Neural progenitor cell (in vitro differentiated cells): ENCODE measurements around the gene TFDP1. TPM values are rescaled to one million over a fixed set of nuclear protein-coding genes. Genes with fewer than 3 reads are reported as not detected.

Experiments
- DNase-seq: peaks from one replicate; pipeline ENCODE4 v3.0.0-alpha.2; 2016; ENCODE audit warnings: low spot score
- H2AFZ ChIP-seq: fragments of 200-600 bp; sonication (generic); replicated peaks from 2 replicates; pipeline ENCODE4 v1.6.1; 2016; ENCODE audit warnings: antibody characterized with exemption
- H3F3A ChIP-seq: fragments of 200-600 bp; sonication (generic); 2 replicates; pipeline ENCODE4 v1.6.1; 2016; ENCODE audit warnings: antibody characterized with exemption, low read depth
- H3K27ac ChIP-seq: fragments of 200-600 bp; sonication (generic); 2 replicates; pipeline ENCODE4 v1.5.1; 2016; ENCODE audit warnings: mild to moderate bottlenecking
- H3K27me3 ChIP-seq: fragments of 200-600 bp; sonication (generic); 2 replicates; pipeline ENCODE4 v1.6.1; 2016; ENCODE audit warnings: mild to moderate bottlenecking, moderate library complexity
- H3K36me3 ChIP-seq: fragments of 200-600 bp; sonication (generic); 2 replicates; pipeline ENCODE4 v1.5.1; 2016
- H3K4me1 ChIP-seq: fragments of 200-600 bp; sonication (generic); 2 replicates; pipeline ENCODE4 v1.6.1; 2016; ENCODE audit warnings: mixed run types
- H3K4me2 ChIP-seq: fragments of 200-600 bp; sonication (generic); 2 replicates; pipeline ENCODE4 v1.6.1; 2016
- H3K4me3 ChIP-seq: fragments of 200-600 bp; sonication (generic); 2 replicates; pipeline ENCODE4 v1.5.1; 2016
- H3K79me2 ChIP-seq: fragments of 200-600 bp; sonication (generic); 2 replicates; pipeline ENCODE4 v1.6.1; 2016; ENCODE audit warnings: low read depth
- H3K9ac ChIP-seq: fragments of 200-600 bp; sonication (generic); 2 replicates; pipeline ENCODE4 v1.6.1; 2016
- H3K9me3 ChIP-seq: fragments of 200-600 bp; sonication (generic); 2 replicates; pipeline ENCODE4 v1.5.1; 2016; ENCODE audit warnings: low read depth
- H4K20me1 ChIP-seq: fragments of 200-600 bp; sonication (generic); 2 replicates; pipeline ENCODE4 v1.6.1; 2016; ENCODE audit warnings: low read depth
- H3K27ac Mint-ChIP-seq: 3 replicates; pipeline ENCODE4 v1.8.0; 2021; ENCODE audit warnings: mixed read lengths
- H3K27me3 Mint-ChIP-seq: 2 replicates; pipeline ENCODE4 v1.8.0; 2022; ENCODE audit warnings: low read depth, mild to moderate bottlenecking, inconsistent platforms, moderate library complexity, mixed read lengths; ENCODE audit not compliant: insufficient read depth
- H3K36me3 Mint-ChIP-seq: 3 replicates; pipeline ENCODE4 v1.8.0; 2021; ENCODE audit warnings: mixed read lengths
- H3K4me1 Mint-ChIP-seq: 3 replicates; pipeline ENCODE4 v1.8.0; 2021; ENCODE audit warnings: mixed read lengths
- H3K4me3 Mint-ChIP-seq: 3 replicates; pipeline ENCODE4 v1.8.0; 2021; ENCODE audit warnings: mild to moderate bottlenecking, moderate library complexity, mixed read lengths
- H3K9me3 Mint-ChIP-seq: 3 replicates; pipeline ENCODE4 v1.8.0; 2020; ENCODE audit warnings: mixed read lengths
- EZH2 ChIP-seq: fragments of 200-600 bp; sonication (generic); IDR thresholded peaks from 2 replicates; pipeline ENCODE4 v1.6.1; 2017; ENCODE audit warnings: antibody characterized with exemption, mild to moderate bottlenecking, moderate library complexity
- EZH2phosphoT487 ChIP-seq: fragments of 200-600 bp; sonication (generic); IDR thresholded peaks from 2 replicates; pipeline ENCODE4 v1.6.1; 2017; ENCODE audit warnings: antibody characterized with exemption
- total RNA-seq: library from RNA; depleted of rRNA; stranded (reverse); fragments of >200 nt; gene quantifications from 2 replicates; pipeline ENCODE4 v1.2.3, GENCODE V29; 2015; ENCODE audit warnings: low replicate concordance
- TF ChIP-seq, protein P1 (sequence below): fragments of 200-600 bp; sonication (generic); IDR thresholded peaks from 2 replicates; pipeline ENCODE4 v1.5.1; 2017; ENCODE audit warnings: antibody characterized with exemption, mild to moderate bottlenecking

Gene TFDP1
- total RNA-seq, 1 donor from 2014 or later: 88.6 TPM

DNA sequence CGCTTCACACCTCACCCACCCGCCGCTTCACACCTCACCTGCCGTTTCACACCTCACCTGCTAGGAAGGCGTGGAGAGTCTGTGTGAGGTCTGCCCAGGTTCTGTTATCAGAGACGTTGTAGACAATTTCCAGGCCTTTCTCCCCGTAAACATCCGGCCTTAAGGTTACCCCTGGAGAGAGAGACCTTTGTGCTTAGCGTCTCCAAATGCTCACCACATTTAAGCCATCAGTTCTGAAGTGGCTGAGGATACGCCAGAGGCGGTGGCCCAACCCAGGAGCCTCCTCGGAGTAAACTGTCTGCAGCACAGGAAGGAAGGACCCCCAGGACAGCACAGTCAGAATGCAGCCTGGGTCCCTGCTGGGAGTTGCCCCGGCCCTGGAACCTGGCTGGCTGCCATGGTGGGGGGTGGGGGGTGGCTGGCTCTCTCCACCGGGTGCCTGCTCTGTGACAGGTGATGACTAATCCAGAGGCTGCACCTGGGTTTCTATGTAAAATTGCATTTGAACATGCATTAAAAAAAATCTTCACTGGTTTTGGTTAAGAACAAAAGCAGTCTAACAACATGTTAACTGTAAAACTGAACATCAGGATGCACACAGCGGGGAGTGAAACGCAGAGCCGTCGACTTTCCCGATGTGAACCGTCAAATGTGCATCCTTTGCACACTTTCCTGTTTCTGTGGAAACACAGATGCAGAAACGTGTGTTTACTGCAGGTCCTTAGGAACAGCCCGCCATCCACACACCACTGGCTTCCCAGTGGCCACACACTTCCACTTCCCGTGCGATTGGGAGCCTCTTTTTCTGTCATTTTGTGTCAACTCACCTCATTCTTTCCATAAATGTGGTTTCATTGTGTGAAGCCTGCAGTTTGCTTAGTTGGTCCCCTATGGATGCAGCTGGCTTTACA is 69.0 kb downstream of the TFDP1 start:
- Mint-ChIP-seq H3K4me3 (no peak overlapping the region), H3K27me3 (peaks cover 9% of the 10 kb centered on the region), H3K9me3 (no peaks in the 10 kb centered on the region), H3K4me1 (peaks cover 26% of the 10 kb centered on the region), H3K27ac (peak overlapping the region; percentile 76), H3K36me3 (peaks cover under 1% of the 10 kb centered on the region)
- H3K4me3 ChIP-seq: no peak overlapping the region
- no peaks in the 10 kb centered on the region for H3K36me3 ChIP-seq
- H2AFZ ChIP-seq: no peak overlapping the region
- no peaks in the 10 kb centered on the region for H3K9me3 ChIP-seq
- TF ChIP-seq, protein P1, sequence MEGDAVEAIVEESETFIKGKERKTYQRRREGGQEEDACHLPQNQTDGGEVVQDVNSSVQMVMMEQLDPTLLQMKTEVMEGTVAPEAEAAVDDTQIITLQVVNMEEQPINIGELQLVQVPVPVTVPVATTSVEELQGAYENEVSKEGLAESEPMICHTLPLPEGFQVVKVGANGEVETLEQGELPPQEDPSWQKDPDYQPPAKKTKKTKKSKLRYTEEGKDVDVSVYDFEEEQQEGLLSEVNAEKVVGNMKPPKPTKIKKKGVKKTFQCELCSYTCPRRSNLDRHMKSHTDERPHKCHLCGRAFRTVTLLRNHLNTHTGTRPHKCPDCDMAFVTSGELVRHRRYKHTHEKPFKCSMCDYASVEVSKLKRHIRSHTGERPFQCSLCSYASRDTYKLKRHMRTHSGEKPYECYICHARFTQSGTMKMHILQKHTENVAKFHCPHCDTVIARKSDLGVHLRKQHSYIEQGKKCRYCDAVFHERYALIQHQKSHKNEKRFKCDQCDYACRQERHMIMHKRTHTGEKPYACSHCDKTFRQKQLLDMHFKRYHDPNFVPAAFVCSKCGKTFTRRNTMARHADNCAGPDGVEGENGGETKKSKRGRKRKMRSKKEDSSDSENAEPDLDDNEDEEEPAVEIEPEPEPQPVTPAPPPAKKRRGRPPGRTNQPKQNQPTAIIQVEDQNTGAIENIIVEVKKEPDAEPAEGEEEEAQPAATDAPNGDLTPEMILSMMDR: no peak
- TF ChIP-seq EZH2phosphoT487: no peak
- no peak for TF ChIP-seq EZH2
- no peaks in the 10 kb centered on the region for H3K27me3 ChIP-seq
- H3K4me1 ChIP-seq: no peaks in the 10 kb centered on the region
- no peak for DNase-seq
- H3K4me2 ChIP-seq: no peak overlapping the region
- H3K79me2 ChIP-seq: no peaks in the 10 kb centered on the region
- H3F3A ChIP-seq: no peaks in the 10 kb centered on the region
- no peak overlapping the region for H3K9ac ChIP-seq
- H3K27ac ChIP-seq: no peak overlapping the region
- H4K20me1 ChIP-seq: no peaks in the 10 kb centered on the region

DNA sequence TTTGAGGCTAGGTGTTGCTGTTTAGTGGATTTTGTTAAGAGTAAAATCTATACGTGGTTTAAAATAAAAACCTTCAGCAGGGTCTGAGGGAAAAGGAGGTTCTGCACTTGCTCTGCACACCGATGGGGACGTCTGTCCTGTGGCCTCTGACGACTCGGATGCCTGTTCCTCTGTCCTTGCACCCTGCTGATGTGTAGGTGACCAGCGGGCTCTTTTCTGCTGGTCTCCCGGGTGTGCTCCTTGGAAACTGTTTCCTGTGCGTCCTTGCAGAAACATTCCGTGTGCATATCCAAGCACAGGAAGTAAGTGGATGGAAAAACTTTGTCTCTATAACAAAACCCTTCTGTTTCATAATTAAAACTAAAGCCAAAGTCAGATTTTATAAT is 69.6 kb downstream of the TFDP1 start:
- Histone ChIP-seq H3F3A (no peaks in the 10 kb centered on the region), H2AFZ (no peak overlapping the region), H3K9ac (no peak overlapping the region), H3K36me3 (no peaks in the 10 kb centered on the region), H4K20me1 (no peaks in the 10 kb centered on the region), H3K9me3 (no peaks in the 10 kb centered on the region), H3K4me1 (no peaks in the 10 kb centered on the region), H3K4me2 (no peak overlapping the region), H3K79me2 (no peaks in the 10 kb centered on the region), H3K4me3 (no peak overlapping the region), H3K27me3 (no peaks in the 10 kb centered on the region), H3K27ac (no peak overlapping the region)
- Mint-ChIP-seq H3K4me1 (peaks cover 26% of the 10 kb centered on the region), H3K36me3 (no peaks in the 10 kb centered on the region), H3K27ac (peak overlapping the region; percentile 48), H3K27me3 (peaks cover 9% of the 10 kb centered on the region), H3K4me3 (peak overlapping the region; percentile 50), H3K9me3 (no peaks in the 10 kb centered on the region)
- TF ChIP-seq, protein P1: no peak
- TF ChIP-seq EZH2 (no peak), EZH2phosphoT487 (no peak)
- DNase-seq: no peak

DNA sequence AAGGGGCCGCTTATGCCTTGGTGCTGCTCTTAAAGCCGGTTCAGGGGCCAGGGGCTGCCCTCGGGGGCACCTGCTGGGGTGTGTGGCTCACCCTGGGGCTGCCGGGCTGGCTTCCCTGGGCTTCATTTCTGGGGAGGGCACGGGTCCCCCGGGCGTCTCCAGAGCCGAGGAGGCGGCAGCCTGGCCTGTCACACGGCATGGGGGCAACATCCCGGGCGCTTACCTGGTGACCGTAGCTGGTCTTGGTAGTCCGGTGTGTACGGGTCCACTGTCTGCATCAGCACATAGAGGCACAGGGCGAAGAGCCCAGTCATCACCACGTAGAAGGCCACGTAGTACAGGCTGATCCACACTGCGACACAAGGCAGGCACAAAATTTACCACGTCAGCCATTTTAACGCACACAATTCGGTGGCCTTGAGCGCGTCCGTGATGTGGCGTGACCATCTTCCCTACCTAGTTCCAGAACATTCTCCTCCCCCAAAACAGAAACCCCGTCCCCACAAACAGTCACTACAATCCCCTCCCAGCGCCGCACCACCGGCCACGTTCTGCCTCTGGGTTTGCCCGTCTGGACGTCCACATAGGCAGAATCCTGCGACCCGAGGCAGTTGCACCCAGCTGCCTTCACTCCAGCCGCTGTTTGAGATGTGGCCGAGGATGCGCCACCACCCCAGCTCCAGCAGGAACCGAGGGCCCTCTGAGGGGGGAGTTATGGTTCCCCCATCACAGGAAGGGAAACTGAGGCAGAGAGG is 70.2 kb downstream of the TFDP1 start:
- no peaks in the 10 kb centered on the region for H3F3A ChIP-seq
- H3K27me3 ChIP-seq: no peaks in the 10 kb centered on the region
- no peak overlapping the region for H2AFZ ChIP-seq
- no peak for DNase-seq
- no peak overlapping the region for H3K9ac ChIP-seq
- no peaks in the 10 kb centered on the region for H3K9me3 ChIP-seq
- Mint-ChIP-seq H3K36me3 (no peaks in the 10 kb centered on the region), H3K27me3 (peaks cover 6% of the 10 kb centered on the region), H3K4me3 (no peak overlapping the region), H3K9me3 (no peaks in the 10 kb centered on the region), H3K27ac (peak overlapping the region; percentile 46), H3K4me1 (peaks cover 23% of the 10 kb centered on the region)
- TF ChIP-seq, protein P1: no peak
- TF ChIP-seq EZH2phosphoT487: no peak
- TF ChIP-seq EZH2: no peak
- no peaks in the 10 kb centered on the region for H4K20me1 ChIP-seq
- no peaks in the 10 kb centered on the region for H3K36me3 ChIP-seq
- H3K4me2 ChIP-seq: no peak overlapping the region
- H3K79me2 ChIP-seq: no peaks in the 10 kb centered on the region
- no peak overlapping the region for H3K27ac ChIP-seq
- H3K4me1 ChIP-seq: no peaks in the 10 kb centered on the region
- H3K4me3 ChIP-seq: no peak overlapping the region
